GM23338 (cell line): Measurements from ENCODE around the gene ZNF474. TPM values are rescaled to one million over a fixed set of nuclear protein-coding genes. Genes with fewer than 3 reads are reported as not detected.

ENCODE experiments used
- ATAC-seq: fragments of 200-7000 bp; cut with Tn5 transposase; 3 replicates; pipeline ENCODE4 v1.9.1; 2020
- DNase-seq: peaks from one replicate; pipeline ENCODE4 v3.0.0-alpha.2; 2015; ENCODE audit warnings: low spot score
- H2AFZ ChIP-seq: fragments of 200-600 bp; sonication (generic); 2 replicates; pipeline ENCODE4 v1.8.0; 2016; ENCODE audit warnings: antibody characterized with exemption, mild to moderate bottlenecking, moderate library complexity
- H3F3A ChIP-seq: fragments of 200-600 bp; sonication (generic); replicated peaks from 2 replicates; pipeline ENCODE4 v1.8.0; 2017; ENCODE audit warnings: antibody characterized with exemption, mixed run types, low read depth
- H3K27ac ChIP-seq: fragments of 200-600 bp; sonication (generic); 2 replicates; pipeline ENCODE4 v1.6.1; 2016; ENCODE audit warnings: low read depth
- H3K27me3 ChIP-seq: fragments of 200-600 bp; sonication (generic); 2 replicates; pipeline ENCODE4 v1.8.0; 2016; ENCODE audit warnings: mild to moderate bottlenecking, mixed run types, moderate library complexity; ENCODE audit not compliant: insufficient read depth
- H3K36me3 ChIP-seq: fragments of 200-600 bp; sonication (generic); 2 replicates; pipeline ENCODE4 v1.8.0; 2016; ENCODE audit warnings: mild to moderate bottlenecking; ENCODE audit not compliant: insufficient read depth
- H3K4me1 ChIP-seq: fragments of 200-600 bp; sonication (generic); 2 replicates; pipeline ENCODE4 v1.8.0; 2016; ENCODE audit warnings: mild to moderate bottlenecking, moderate library complexity; ENCODE audit not compliant: insufficient read depth
- H3K4me2 ChIP-seq: fragments of 200-600 bp; sonication (generic); 2 replicates; pipeline ENCODE4 v1.7.1; 2017; ENCODE audit warnings: mixed run types
- H3K4me3 ChIP-seq: fragments of 200-600 bp; sonication (generic); 2 replicates; pipeline ENCODE4 v1.6.1; 2016; ENCODE audit warnings: mixed run types
- H3K79me2 ChIP-seq: fragments of 200-600 bp; sonication (generic); replicated peaks from 2 replicates; pipeline ENCODE4 v1.8.0; 2017; ENCODE audit warnings: mild to moderate bottlenecking; ENCODE audit not compliant: insufficient read depth
- H3K9me2 ChIP-seq: fragments of 200-600 bp; sonication (generic); 2 replicates; pipeline ENCODE4 v1.8.0; 2017; ENCODE audit not compliant: insufficient read depth
- H4K20me1 ChIP-seq: fragments of 200-600 bp; sonication (generic); replicated peaks from 2 replicates; pipeline ENCODE4 v1.8.0; 2017; ENCODE audit warnings: mild to moderate bottlenecking; ENCODE audit not compliant: insufficient read depth
- H3K27ac Mint-ChIP-seq: 2 replicates; pipeline ENCODE4 v1.8.0; 2020; ENCODE audit warnings: inconsistent platforms, mild to moderate bottlenecking, moderate library complexity, mixed read lengths
- H3K27me3 Mint-ChIP-seq: 3 replicates; pipeline ENCODE4 v1.8.0; 2022; ENCODE audit warnings: low read depth, mild to moderate bottlenecking, moderate library complexity, mixed read lengths, inconsistent platforms; ENCODE audit not compliant: insufficient read depth, poor library complexity
- H3K36me3 Mint-ChIP-seq: 3 replicates; pipeline ENCODE4 v1.8.0; 2021; ENCODE audit warnings: low read depth, mild to moderate bottlenecking, inconsistent platforms, moderate library complexity, mixed read lengths
- H3K4me1 Mint-ChIP-seq: 3 replicates; pipeline ENCODE4 v1.8.0; 2020; ENCODE audit warnings: mild to moderate bottlenecking, inconsistent platforms, mixed read lengths
- H3K4me3 Mint-ChIP-seq: 3 replicates; pipeline ENCODE4 v1.8.0; 2021; ENCODE audit warnings: moderate library complexity, mild to moderate bottlenecking, inconsistent platforms, mixed read lengths
- H3K9me3 Mint-ChIP-seq: 3 replicates; pipeline ENCODE4 v1.8.0; 2020; ENCODE audit warnings: moderate library complexity, mild to moderate bottlenecking, inconsistent platforms, mixed read lengths
- CREB1 ChIP-seq: fragments of 250-450 bp; sonication (Bioruptor Pico); IDR thresholded peaks from 2 replicates; pipeline ENCODE4 v1.5.0; 2020; ENCODE audit warnings: low read depth, mild to moderate bottlenecking, moderate library complexity
- CTCF ChIP-seq, 2 experiments: fragments of 200-600 bp in 1 of 2; sonication (generic) in 1 of 2; conservative IDR thresholded peaks; 2 replicates each; pipeline versions ENCODE4 v1.5.1 to v1.6.1; 2016 to 2017; ENCODE audit warnings: antibody characterized with exemption in 2 of 2, low read depth in 2 of 2, mild to moderate bottlenecking in 2 of 2, moderate library complexity in 1 of 2
- EZH2 ChIP-seq: fragments of 200-600 bp; sonication (generic); IDR thresholded peaks from one replicate; pipeline ENCODE4 v1.8.0; 2017; ENCODE audit warnings: antibody characterized with exemption, mild to moderate bottlenecking, low read depth; ENCODE audit not compliant: unreplicated experiment
- NANOG ChIP-seq: IDR thresholded peaks from 2 replicates; pipeline ENCODE4 v1.6.1; 2016; ENCODE audit warnings: antibody characterized with exemption, borderline replicate concordance
- STAT1 ChIP-seq: IDR thresholded peaks from one replicate; pipeline ENCODE4 v1.6.1; 2016; ENCODE audit warnings: antibody characterized with exemption; ENCODE audit not compliant: unreplicated experiment
- ZNF114 ChIP-seq: fragments of 250-450 bp; sonication (Bioruptor Pico); IDR thresholded peaks from 2 replicates; pipeline ENCODE4 v1.5.0; 2020; ENCODE audit warnings: mild to moderate bottlenecking, moderate library complexity
- ZNF331 ChIP-seq: fragments of 250-450 bp; sonication (Bioruptor Pico); IDR thresholded peaks from 2 replicates; pipeline ENCODE4 v1.5.0; 2020; ENCODE audit warnings: low read depth, mild to moderate bottlenecking, moderate library complexity
- ZNF462 ChIP-seq: fragments of 250-450 bp; sonication (Bioruptor Pico); IDR thresholded peaks from 2 replicates; pipeline ENCODE4 v1.5.0; 2020; ENCODE audit warnings: mild to moderate bottlenecking, moderate library complexity
- polyA plus RNA-seq: library from polyadenylated mRNA; unstranded; fragments of >200 nt; fragmentation: Nextera tagmentation; extraction: Ambion mirVana; gene quantifications from 2 replicates; pipeline ENCODE4 v1.2.1, GENCODE V29; 2016
- total RNA-seq: library from RNA; depleted of rRNA; stranded (reverse); fragments of >200 nt; shearing (Covaris generic); gene quantifications from 2 replicates; pipeline ENCODE4 v1.2.3, GENCODE V29; 2014

ZNF474 gene
- total and polyA plus RNA-seq, 2 experiments from 2014 or later = 0.59 TPM; not detected in 1

GRCh38 chr5:122138356-122138755 is 9.0 kb downstream of the ZNF474 start:
- Mint-ChIP-seq H3K27ac (no peak overlapping the region), H3K27me3 (peaks cover 2% of the 10 kb centered on the region), H3K4me3 (no peak overlapping the region), H3K9me3 (no peaks in the 10 kb centered on the region), H3K36me3 (no peaks in the 10 kb centered on the region), H3K4me1 (no peaks in the 10 kb centered on the region)
- no peak overlapping the region for H3K4me3 ChIP-seq
- no peak overlapping the region for H3K27ac ChIP-seq
- H3K36me3 ChIP-seq = no peaks in the 10 kb centered on the region
- no peaks in the 10 kb centered on the region for H3K4me1 ChIP-seq
- H3F3A ChIP-seq = no peaks in the 10 kb centered on the region
- H3K9me2 ChIP-seq = no peaks in the 10 kb centered on the region
- no peak overlapping the region for H2AFZ ChIP-seq
- DNase-seq (no peak), ATAC-seq (no peak)
- no peaks in the 10 kb centered on the region for H3K79me2 ChIP-seq
- TF ChIP-seq NANOG (no peak), STAT1 (no peak), ZNF114 (CRISPR knock-in tag) (no peak), ZNF462 (CRISPR knock-in tag) (no peak), ZNF331 (no peak), CTCF (conservative IDR thresholded peaks at IDR 0.05; ENCODE audit: low read depth in 2 of 2) (no peak), CREB1 (CRISPR knock-in tag) (no peak), EZH2 (no peak)
- H4K20me1 ChIP-seq = no peaks in the 10 kb centered on the region
- no peak overlapping the region for H3K4me2 ChIP-seq
- H3K27me3 ChIP-seq = no peaks in the 10 kb centered on the region
